Frontal cortex (tissue), 4 donors: Measurements from ENCODE around the gene RNF115. TPM values are rescaled to one million over a fixed set of nuclear protein-coding genes. Genes with fewer than 3 reads are reported as not detected.
"Not testable (repeated sequence)": the region's sequence is repeated elsewhere in the genome, so short reads cannot be mapped to it uniquely, and the experiment has no call there.

ENCODE experiments used
- DNase-seq, 2 donors: peaks; one replicate each; pipeline ENCODE4 v3.0.0; 2012; ENCODE audit warnings: low spot score in 2 of 2
- FAIRE-seq: peaks from 2 replicates; lab custom pipeline; 2012; peaks lifted over from hg19 to GRCh38; lab: Jason Lieb, UNC
- total RNA-seq: library from RNA; depleted of rRNA; stranded (reverse); fragments of >200 nt; gene quantifications from one replicate; pipeline ENCODE4 v1.2.3, GENCODE V29; 2014
- donor health status: control.
- donor health status: control.
- donor health status: control.

The RNF115 gene
- total RNA-seq, 1 donor from 2014 or later = 26.5 TPM

GRCh38 chr1:145828367-145829026, 4.6 kb upstream of the RNF115 start:
- FAIRE-seq (no peak), DNase-seq (no peak)

- FAIRE-seq = no peak
These were observed 4.1 kb upstream of the RNF115 start for GRCh38 chr1:145827966-145828365.

GRCh38 chr1:145826030-145826429, 2.1 kb upstream of the RNF115 start:
- FAIRE-seq = no peak

More at GRCh38 chr1:145827966-145828365, 4.1 kb upstream of the RNF115 start:
- DNase-seq = no peak

GRCh38 chr1:145824499-145824842, 576 bp upstream of the RNF115 start:
- no peak for FAIRE-seq
- no peak for DNase-seq

More at GRCh38 chr1:145826030-145826429, 2.1 kb upstream of the RNF115 start:
- DNase-seq = no peak

GRCh38 chr1:145822779-145823331, 1.0 kb downstream of the RNF115 start:
- DNase-seq, FAIRE-seq: not testable (repeated sequence)

GRCh38 chr1:145818095-145818494, 5.8 kb downstream of the RNF115 start:
- not testable (repeated sequence) for FAIRE-seq, DNase-seq

GRCh38 chr1:145812977-145813810, 10.7 kb downstream of the RNF115 start:
- not testable (repeated sequence) for FAIRE-seq, DNase-seq

- FAIRE-seq (no peak), DNase-seq (no peak)
These were observed 17.1 kb downstream of the RNF115 start for GRCh38 chr1:145806844-145807243.

GRCh38 chr1:145806408-145806807, 17.5 kb downstream of the RNF115 start:
- no peak for DNase-seq
- no peak for FAIRE-seq

- DNase-seq = no peak
- FAIRE-seq = no peak
These were observed 18.8 kb downstream of the RNF115 start for GRCh38 chr1:145805057-145805456.

- DNase-seq (no peak), FAIRE-seq (no peak)
These were observed 19.5 kb downstream of the RNF115 start for GRCh38 chr1:145804235-145805045.

GRCh38 chr1:145799806-145800205, 24.1 kb downstream of the RNF115 start:
- FAIRE-seq (no peak), DNase-seq (no peak)

- DNase-seq (no peak), FAIRE-seq (no peak)
These were observed 27.1 kb downstream of the RNF115 start for GRCh38 chr1:145796753-145797152.

- no peak for FAIRE-seq
These were observed 28.5 kb downstream of the RNF115 start for GRCh38 chr1:145795257-145795881.

GRCh38 chr1:145792484-145792883, 31.4 kb downstream of the RNF115 start:
- no peak for DNase-seq
- no peak for FAIRE-seq

More at GRCh38 chr1:145795257-145795881, 28.5 kb downstream of the RNF115 start:
- DNase-seq = no peak

GRCh38 chr1:145791860-145792259, 32.0 kb downstream of the RNF115 start:
- not testable (repeated sequence) for FAIRE-seq

GRCh38 chr1:145788580-145788979, 35.3 kb downstream of the RNF115 start:
- FAIRE-seq (no peak), DNase-seq (no peak)

More at GRCh38 chr1:145791860-145792259, 32.0 kb downstream of the RNF115 start:
- not testable (repeated sequence) for DNase-seq

- DNase-seq = no peak
- no peak for FAIRE-seq
These were observed 37.6 kb downstream of the RNF115 start for GRCh38 chr1:145786271-145786670.

- FAIRE-seq (no peak), DNase-seq (no peak)
These were observed 38.3 kb downstream of the RNF115 start for GRCh38 chr1:145785547-145785946.
